Keratinocyte (primary cell): ENCODE results near the gene C1orf35.

Experiments
- CTCF ChIP-seq, 3 experiments: IDR thresholded peaks in 1 of 3; conservative IDR thresholded peaks in 1 of 3; optimal IDR thresholded peaks in 1 of 3; 2 replicates in 2 of 3; 3 replicates in 1 of 3; pipeline versions ENCODE3 to v1.5.1; 2011; ENCODE audit warnings: low read length in 3 of 3, mild to moderate bottlenecking in 3 of 3, moderate library complexity in 2 of 3, control low read depth in 1 of 3, inconsistent platforms in 1 of 3; ENCODE audit not compliant: insufficient read depth in 2 of 3; ENCODE audit errors: extremely low read depth in 1 of 3
- EZH2 ChIP-seq: IDR thresholded peaks from one replicate; pipeline ENCODE4 v1.6.1; 2012; ENCODE audit warnings: inconsistent platforms, mild to moderate bottlenecking, low read length, moderate library complexity

GRCh38 chr1:228091084-228091483, 12.0 kb downstream of the C1orf35 start:
- TF ChIP-seq CTCF (optimal IDR thresholded peaks at IDR 0.05 in 1 of 3, IDR thresholded peaks at IDR 0.05 in 1 of 3, conservative IDR thresholded peaks at IDR 0.05 in 1 of 3; ENCODE audit: extremely low read depth in 1 of 3, insufficient read depth in 2 of 3, low read length in 3 of 3) (no peak), EZH2 (no peak)
